Measurements from ENCODE around the gene LRRC32. TPM values are rescaled to one million over a fixed set of nuclear protein-coding genes. Genes with fewer than 3 reads are reported as not detected.

Gene LRRC32
- polyA plus RNA-seq, 2 donors = 8.1 to 8.5 TPM

- peaks cover 3% of the 10 kb centered on the region in 2 donors for H3K4me1 ChIP-seq (ENCODE audit: control insufficient read depth in 2 of 2, insufficient read depth in 2 of 2, low read length in 1 of 2)
- no peak overlapping the region for H3K27ac ChIP-seq (ENCODE audit: low read depth in 2 of 2, low read length in 1 of 2)
Measured at GRCh38 chr11:76672431-76673175, 2.1 kb upstream of the LRRC32 start.

GRCh38 chr11:76671626-76672309 lies 1.2 kb upstream of the LRRC32 start:
- 94% methylated on average over 5 of the region's 5 CpGs for WGBS, 2 donors
- Histone ChIP-seq H3K9me3 (ENCODE audit: control insufficient read depth in 2 of 2, insufficient read depth in 1 of 2, low read depth in 1 of 2, low read length in 1 of 2) (no peaks in the 10 kb centered on the region), H3K27me3 (ENCODE audit: control insufficient read depth in 1 of 2, insufficient read depth in 2 of 2, low read length in 2 of 2) (no peaks in the 10 kb centered on the region), H3K36me3 (ENCODE audit: control insufficient read depth in 2 of 2, insufficient read depth in 2 of 2, low read length in 1 of 2) (no peaks in the 10 kb centered on the region), H3K4me1 (ENCODE audit: control insufficient read depth in 2 of 2, insufficient read depth in 2 of 2, low read length in 1 of 2) (peaks cover 3% of the 10 kb centered on the region in 2 donors), H3K27ac (ENCODE audit: low read depth in 2 of 2, low read length in 1 of 2) (no peak overlapping the region), H3K4me3 (ENCODE audit: low read depth in 1 of 2, low read length in 2 of 2) (no peak overlapping the region)

More at GRCh38 chr11:76672431-76673175, 2.1 kb upstream of the LRRC32 start:
- no peaks in the 10 kb centered on the region for H3K27me3 ChIP-seq (ENCODE audit: control insufficient read depth in 1 of 2, insufficient read depth in 2 of 2, low read length in 2 of 2)
- no peaks in the 10 kb centered on the region for H3K36me3 ChIP-seq (ENCODE audit: control insufficient read depth in 2 of 2, insufficient read depth in 2 of 2, low read length in 1 of 2)
- H3K4me3 ChIP-seq (ENCODE audit: low read depth in 1 of 2, low read length in 2 of 2) = no peak overlapping the region
- 57 to 66% methylated on average over 14 of the region's 14 CpGs for WGBS, 2 donors
- H3K9me3 ChIP-seq (ENCODE audit: control insufficient read depth in 2 of 2, insufficient read depth in 1 of 2, low read depth in 1 of 2, low read length in 1 of 2) = no peaks in the 10 kb centered on the region

- Histone ChIP-seq H3K4me3 (ENCODE audit: low read depth in 1 of 2, low read length in 2 of 2) (peak overlapping the region in 1 of 2 donors; percentile 47), H3K27me3 (ENCODE audit: control insufficient read depth in 1 of 2, insufficient read depth in 2 of 2, low read length in 2 of 2) (no peaks in the 10 kb centered on the region)
Measured at GRCh38 chr11:76671237-76671592, 668 bp upstream of the LRRC32 start.

GRCh38 chr11:76669901-76670484 lies 554 bp downstream of the LRRC32 start:
- Histone ChIP-seq H3K36me3 (ENCODE audit: control insufficient read depth in 2 of 2, insufficient read depth in 2 of 2, low read length in 1 of 2) (no peaks in the 10 kb centered on the region), H3K4me3 (ENCODE audit: low read depth in 1 of 2, low read length in 2 of 2) (peak overlapping the region; percentile 45 to 47), H3K27ac (ENCODE audit: low read depth in 2 of 2, low read length in 1 of 2) (peak overlapping the region in 1 of 2 donors; percentile 35), H3K27me3 (ENCODE audit: control insufficient read depth in 1 of 2, insufficient read depth in 2 of 2, low read length in 2 of 2) (no peaks in the 10 kb centered on the region), H3K4me1 (ENCODE audit: control insufficient read depth in 2 of 2, insufficient read depth in 2 of 2, low read length in 1 of 2) (peaks cover 3% of the 10 kb centered on the region in 2 donors), H3K9me3 (ENCODE audit: control insufficient read depth in 2 of 2, insufficient read depth in 1 of 2, low read depth in 1 of 2, low read length in 1 of 2) (no peaks in the 10 kb centered on the region)
- WGBS, 2 donors = 17 to 19% methylated on average over 24 of the region's 24 CpGs

More at GRCh38 chr11:76671237-76671592, 668 bp upstream of the LRRC32 start:
- WGBS, 2 donors = 34 to 41% methylated on average over 8 of the region's 8 CpGs
- peaks cover 3% of the 10 kb centered on the region in 2 donors for H3K4me1 ChIP-seq (ENCODE audit: control insufficient read depth in 2 of 2, insufficient read depth in 2 of 2, low read length in 1 of 2)
- H3K36me3 ChIP-seq (ENCODE audit: control insufficient read depth in 2 of 2, insufficient read depth in 2 of 2, low read length in 1 of 2) = no peaks in the 10 kb centered on the region
- H3K27ac ChIP-seq (ENCODE audit: low read depth in 2 of 2, low read length in 1 of 2) = no peak overlapping the region
- H3K9me3 ChIP-seq (ENCODE audit: control insufficient read depth in 2 of 2, insufficient read depth in 1 of 2, low read depth in 1 of 2, low read length in 1 of 2) = no peaks in the 10 kb centered on the region

- Histone ChIP-seq H3K27ac (ENCODE audit: low read depth in 2 of 2, low read length in 1 of 2) (no peak overlapping the region), H3K36me3 (ENCODE audit: control insufficient read depth in 2 of 2, insufficient read depth in 2 of 2, low read length in 1 of 2) (no peaks in the 10 kb centered on the region), H3K9me3 (ENCODE audit: control insufficient read depth in 2 of 2, insufficient read depth in 1 of 2, low read depth in 1 of 2, low read length in 1 of 2) (no peaks in the 10 kb centered on the region), H3K27me3 (ENCODE audit: control insufficient read depth in 1 of 2, insufficient read depth in 2 of 2, low read length in 2 of 2) (no peaks in the 10 kb centered on the region), H3K4me3 (ENCODE audit: low read depth in 1 of 2, low read length in 2 of 2) (peak overlapping the region; percentile 2 to 20), H3K4me1 (ENCODE audit: control insufficient read depth in 2 of 2, insufficient read depth in 2 of 2, low read length in 1 of 2) (peaks cover 3% of the 10 kb centered on the region in 2 donors)
- WGBS, 2 donors = 76 to 80% methylated on average over 3 of the region's 3 CpGs
Measured at GRCh38 chr11:76668362-76669155, 2.0 kb downstream of the LRRC32 start.

GRCh38 chr11:76667856-76668255 lies 2.7 kb downstream of the LRRC32 start:
- no peak overlapping the region for H3K4me3 ChIP-seq (ENCODE audit: low read depth in 1 of 2, low read length in 2 of 2)
- H3K27me3 ChIP-seq (ENCODE audit: control insufficient read depth in 1 of 2, insufficient read depth in 2 of 2, low read length in 2 of 2) = no peaks in the 10 kb centered on the region
- no peak overlapping the region for H3K27ac ChIP-seq (ENCODE audit: low read depth in 2 of 2, low read length in 1 of 2)
- H3K36me3 ChIP-seq (ENCODE audit: control insufficient read depth in 2 of 2, insufficient read depth in 2 of 2, low read length in 1 of 2) = no peaks in the 10 kb centered on the region
- H3K4me1 ChIP-seq (ENCODE audit: control insufficient read depth in 2 of 2, insufficient read depth in 2 of 2, low read length in 1 of 2) = peaks cover 3% of the 10 kb centered on the region in 2 donors
- H3K9me3 ChIP-seq (ENCODE audit: control insufficient read depth in 2 of 2, insufficient read depth in 1 of 2, low read depth in 1 of 2, low read length in 1 of 2) = no peaks in the 10 kb centered on the region
- 80 to 88% methylated on average over 7 of the region's 7 CpGs for WGBS, 2 donors

GRCh38 chr11:76667271-76667818 lies 3.2 kb downstream of the LRRC32 start:
- H3K27me3 ChIP-seq (ENCODE audit: control insufficient read depth in 1 of 2, insufficient read depth in 2 of 2, low read length in 2 of 2) = no peaks in the 10 kb centered on the region
- H3K9me3 ChIP-seq (ENCODE audit: control insufficient read depth in 2 of 2, insufficient read depth in 1 of 2, low read depth in 1 of 2, low read length in 1 of 2) = no peaks in the 10 kb centered on the region
- peak overlapping the region in 1 of 2 donors; percentile 1 for H3K4me3 ChIP-seq (ENCODE audit: low read depth in 1 of 2, low read length in 2 of 2)
- WGBS, 2 donors = 76 to 83% methylated on average over 15 of the region's 15 CpGs
- no peaks in the 10 kb centered on the region for H3K36me3 ChIP-seq (ENCODE audit: control insufficient read depth in 2 of 2, insufficient read depth in 2 of 2, low read length in 1 of 2)
- peaks cover 3% of the 10 kb centered on the region in 2 donors for H3K4me1 ChIP-seq (ENCODE audit: control insufficient read depth in 2 of 2, insufficient read depth in 2 of 2, low read length in 1 of 2)
- H3K27ac ChIP-seq (ENCODE audit: low read depth in 2 of 2, low read length in 1 of 2) = no peak overlapping the region

- 78 to 79% methylated on average over 5 of the region's 5 CpGs for WGBS, 2 donors
- peaks cover under 1 to 3% of the 10 kb centered on the region in 2 donors for H3K4me1 ChIP-seq (ENCODE audit: control insufficient read depth in 2 of 2, insufficient read depth in 2 of 2, low read length in 1 of 2)
- H3K27me3 ChIP-seq (ENCODE audit: control insufficient read depth in 1 of 2, insufficient read depth in 2 of 2, low read length in 2 of 2) = no peaks in the 10 kb centered on the region
- H3K4me3 ChIP-seq (ENCODE audit: low read depth in 1 of 2, low read length in 2 of 2) = no peak overlapping the region
- H3K36me3 ChIP-seq (ENCODE audit: control insufficient read depth in 2 of 2, insufficient read depth in 2 of 2, low read length in 1 of 2) = no peaks in the 10 kb centered on the region
- H3K27ac ChIP-seq (ENCODE audit: low read depth in 2 of 2, low read length in 1 of 2) = no peak overlapping the region
- H3K9me3 ChIP-seq (ENCODE audit: control insufficient read depth in 2 of 2, insufficient read depth in 1 of 2, low read depth in 1 of 2, low read length in 1 of 2) = no peaks in the 10 kb centered on the region
Measured at GRCh38 chr11:76666830-76667229, 3.7 kb downstream of the LRRC32 start.

- Histone ChIP-seq H3K4me1 (ENCODE audit: control insufficient read depth in 2 of 2, insufficient read depth in 2 of 2, low read length in 1 of 2) (peaks cover 0 to 3% of the 10 kb centered on the region in 2 donors), H3K27ac (ENCODE audit: low read depth in 2 of 2, low read length in 1 of 2) (peak overlapping the region in 1 of 2 donors; percentile 5), H3K36me3 (ENCODE audit: control insufficient read depth in 2 of 2, insufficient read depth in 2 of 2, low read length in 1 of 2) (no peaks in the 10 kb centered on the region), H3K9me3 (ENCODE audit: control insufficient read depth in 2 of 2, insufficient read depth in 1 of 2, low read depth in 1 of 2, low read length in 1 of 2) (no peaks in the 10 kb centered on the region), H3K4me3 (ENCODE audit: low read depth in 1 of 2, low read length in 2 of 2) (no peak overlapping the region), H3K27me3 (ENCODE audit: control insufficient read depth in 1 of 2, insufficient read depth in 2 of 2, low read length in 2 of 2) (no peaks in the 10 kb centered on the region)
- WGBS, 2 donors = 46 to 59% methylated on average over 7 of the region's 7 CpGs
Measured at GRCh38 chr11:76666408-76666807, 4.1 kb downstream of the LRRC32 start.
